HepG2 (cell line): Measurements from ENCODE around the gene NPBWR2. TPM values are rescaled to one million over a fixed set of nuclear protein-coding genes. Genes with fewer than 3 reads are reported as not detected.

Experiments
- BCL6 ChIP-seq: IDR thresholded peaks from 2 replicates; pipeline ENCODE4 v1.6.1; 2016; ENCODE audit warnings: missing genetic modification reagents, missing compliant biosample characterization
- GLI4 ChIP-seq: sonication (generic); formaldehyde crosslinking; IDR thresholded peaks from 2 replicates; pipeline ENCODE4 v1.5.1; 2020; ENCODE audit warnings: missing genetic modification reagents, mild to moderate bottlenecking, moderate library complexity, borderline replicate concordance
- GTF3A ChIP-seq: sonication (generic); formaldehyde crosslinking; conservative IDR thresholded peaks from 2 replicates; pipeline ENCODE4 v1.4.0; 2020; ENCODE audit warnings: mild to moderate bottlenecking, missing genetic modification reagents
- HES4 ChIP-seq: sonication (generic); formaldehyde crosslinking; IDR thresholded peaks from 2 replicates; pipeline ENCODE4 v1.9.0; 2021; ENCODE audit warnings: mild to moderate bottlenecking, missing genetic modification reagents, borderline replicate concordance
- KLF16 ChIP-seq, 2 experiments: sonication (generic) in 1 of 2; formaldehyde crosslinking in 1 of 2; IDR thresholded peaks; 2 replicates each; pipeline versions ENCODE4 v1.6.1 to v1.8.0; 2016 to 2023; ENCODE audit warnings: missing genetic modification reagents in 2 of 2, missing compliant biosample characterization in 1 of 2
- NCOR1 ChIP-seq: fragments of 200-600 bp; sonication (generic); IDR thresholded peaks from 2 replicates; pipeline ENCODE4 v1.7.0; 2017; ENCODE audit warnings: antibody characterized with exemption, low read length, borderline replicate concordance
- PCBP2 ChIP-seq: fragments of 200-400 bp; formaldehyde crosslinking; optimal IDR thresholded peaks from 2 replicates; pipeline ENCODE3; 2018; ENCODE audit warnings: low read length, low read depth; ENCODE audit not compliant: poor library complexity, severe bottlenecking
- SP4 ChIP-seq: sonication (generic); formaldehyde crosslinking; IDR thresholded peaks from 2 replicates; pipeline ENCODE4 v1.8.1; 2023; ENCODE audit warnings: mild to moderate bottlenecking, missing genetic modification reagents
- TFAP4 ChIP-seq: sonication (generic); IDR thresholded peaks from 2 replicates; pipeline ENCODE4 v1.6.1; 2016; ENCODE audit warnings: low read depth, borderline replicate concordance
- ZBTB7B ChIP-seq: sonication (generic); formaldehyde crosslinking; IDR thresholded peaks from 2 replicates; pipeline ENCODE4 v1.4.0; 2020; ENCODE audit warnings: missing genetic modification reagents
- ZFP82 ChIP-seq: sonication (generic); formaldehyde crosslinking; IDR thresholded peaks from 2 replicates; pipeline ENCODE4 v1.5.1; 2020; ENCODE audit warnings: mild to moderate bottlenecking, missing genetic modification reagents, borderline replicate concordance
- ZNF180 ChIP-seq: sonication (generic); formaldehyde crosslinking; IDR thresholded peaks from 2 replicates; pipeline ENCODE4 v1.4.0; 2020; ENCODE audit warnings: low read depth, missing genetic modification reagents, borderline replicate concordance
- ZNF432 ChIP-seq: sonication (generic); formaldehyde crosslinking; IDR thresholded peaks from 2 replicates; pipeline ENCODE4 v1.5.0; 2020; ENCODE audit warnings: missing genetic modification reagents, mild to moderate bottlenecking, borderline replicate concordance
- ZNF616 ChIP-seq: sonication (generic); formaldehyde crosslinking; IDR thresholded peaks from 2 replicates; pipeline ENCODE4 v1.5.0; 2020; ENCODE audit warnings: low read depth, mild to moderate bottlenecking, missing genetic modification reagents
- ZNF766 ChIP-seq: sonication (generic); formaldehyde crosslinking; IDR thresholded peaks from 2 replicates; pipeline ENCODE4 v1.5.0; 2020; ENCODE audit warnings: missing genetic modification reagents, borderline replicate concordance
- ZNF800 ChIP-seq: sonication (generic); formaldehyde crosslinking; IDR thresholded peaks from 2 replicates; pipeline ENCODE4 v1.4.0; 2020; ENCODE audit warnings: missing genetic modification reagents
- ZNF83 ChIP-seq: sonication (generic); formaldehyde crosslinking; IDR thresholded peaks from 2 replicates; pipeline ENCODE4 v1.4.0; 2020; ENCODE audit warnings: missing genetic modification reagents, mild to moderate bottlenecking, borderline replicate concordance
- ZNF891 ChIP-seq: sonication (generic); formaldehyde crosslinking; IDR thresholded peaks from 2 replicates; pipeline ENCODE4 v1.5.0; 2020; ENCODE audit warnings: mild to moderate bottlenecking, missing genetic modification reagents
- polyA plus RNA-seq, 8 experiments: library from polyadenylated mRNA; depleted of rRNA in 3 of 8; stranded (reverse) in 7 of 8; unstranded in 1 of 8; fragments of >200 nt; fragmentation: Illumina TruSeq in 4 of 8; extraction: Trizol in 4 of 8; gene quantifications; 2 replicates each; pipeline versions ENCODE4 v1.2.1 to v1.2.3, GENCODE V29; 2011 to 2016; ENCODE audit warnings: low read depth in 4 of 8, missing spikeins in 1 of 8, mixed read lengths in 1 of 8; ENCODE audit not compliant: insufficient read depth in 1 of 8
- total RNA-seq, 5 experiments: library from RNA; depleted of rRNA; stranded (reverse); fragments of >200 nt; fragmentation: Illumina TruSeq; extraction: Trizol; gene quantifications; 2 replicates each; pipeline ENCODE4 v1.2.3, GENCODE V29; 2016; ENCODE audit warnings: low read depth in 1 of 5
- TF ChIP-seq, protein P1 (sequence below): sonication (generic); formaldehyde crosslinking; IDR thresholded peaks from 2 replicates; pipeline ENCODE4 v1.4.0; 2020; ENCODE audit warnings: mild to moderate bottlenecking, missing genetic modification reagents
- TF ChIP-seq, protein P2 (sequence below): sonication (generic); formaldehyde crosslinking; IDR thresholded peaks from 2 replicates; pipeline ENCODE4 v1.4.0; 2020; ENCODE audit warnings: missing genetic modification reagents

Gene NPBWR2
- total and polyA plus RNA-seq, 2 of the 13 experiments (the other 11 are each of a cell fraction or from before 2014, with no cell fraction given), result not detected

- TF ChIP-seq, protein P1, sequence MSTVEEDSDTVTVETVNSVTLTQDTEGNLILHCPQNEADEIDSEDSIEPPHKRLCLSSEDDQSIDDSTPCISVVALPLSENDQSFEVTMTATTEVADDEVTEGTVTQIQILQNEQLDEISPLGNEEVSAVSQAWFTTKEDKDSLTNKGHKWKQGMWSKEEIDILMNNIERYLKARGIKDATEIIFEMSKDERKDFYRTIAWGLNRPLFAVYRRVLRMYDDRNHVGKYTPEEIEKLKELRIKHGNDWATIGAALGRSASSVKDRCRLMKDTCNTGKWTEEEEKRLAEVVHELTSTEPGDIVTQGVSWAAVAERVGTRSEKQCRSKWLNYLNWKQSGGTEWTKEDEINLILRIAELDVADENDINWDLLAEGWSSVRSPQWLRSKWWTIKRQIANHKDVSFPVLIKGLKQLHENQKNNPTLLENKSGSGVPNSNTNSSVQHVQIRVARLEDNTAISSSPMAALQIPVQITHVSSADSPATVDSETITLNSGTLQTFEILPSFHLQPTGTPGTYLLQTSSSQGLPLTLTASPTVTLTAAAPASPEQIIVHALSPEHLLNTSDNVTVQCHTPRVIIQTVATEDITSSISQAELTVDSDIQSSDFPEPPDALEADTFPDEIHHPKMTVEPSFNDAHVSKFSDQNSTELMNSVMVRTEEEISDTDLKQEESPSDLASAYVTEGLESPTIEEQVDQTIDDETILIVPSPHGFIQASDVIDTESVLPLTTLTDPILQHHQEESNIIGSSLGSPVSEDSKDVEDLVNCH, result no peak
- TF ChIP-seq, protein P2, sequence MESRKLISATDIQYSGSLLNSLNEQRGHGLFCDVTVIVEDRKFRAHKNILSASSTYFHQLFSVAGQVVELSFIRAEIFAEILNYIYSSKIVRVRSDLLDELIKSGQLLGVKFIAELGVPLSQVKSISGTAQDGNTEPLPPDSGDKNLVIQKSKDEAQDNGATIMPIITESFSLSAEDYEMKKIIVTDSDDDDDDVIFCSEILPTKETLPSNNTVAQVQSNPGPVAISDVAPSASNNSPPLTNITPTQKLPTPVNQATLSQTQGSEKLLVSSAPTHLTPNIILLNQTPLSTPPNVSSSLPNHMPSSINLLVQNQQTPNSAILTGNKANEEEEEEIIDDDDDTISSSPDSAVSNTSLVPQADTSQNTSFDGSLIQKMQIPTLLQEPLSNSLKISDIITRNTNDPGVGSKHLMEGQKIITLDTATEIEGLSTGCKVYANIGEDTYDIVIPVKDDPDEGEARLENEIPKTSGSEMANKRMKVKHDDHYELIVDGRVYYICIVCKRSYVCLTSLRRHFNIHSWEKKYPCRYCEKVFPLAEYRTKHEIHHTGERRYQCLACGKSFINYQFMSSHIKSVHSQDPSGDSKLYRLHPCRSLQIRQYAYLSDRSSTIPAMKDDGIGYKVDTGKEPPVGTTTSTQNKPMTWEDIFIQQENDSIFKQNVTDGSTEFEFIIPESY, result peak; percentile 74
- TF ChIP-seq GTF3A (CRISPR knock-in tag) (no peak), HES4 (CRISPR knock-in tag) (peak; percentile 30; the same call in 1 of the 2 replicates), ZFP82 (0 out of 2 replicates have a peak, but pooled peaks have one; percentile 98), BCL6 (CRISPR knock-in tag) (peak; percentile 53), PCBP2 (no peak), SP4 (CRISPR knock-in tag) (peak; percentile 97), ZNF766 (CRISPR knock-in tag) (peak; percentile 69), TFAP4 (peak; percentile 29; the same call in 1 of the 2 replicates), ZNF180 (CRISPR knock-in tag) (peak; percentile 86; the same call in 1 of the 2 replicates), ZNF616 (peak; percentile 76; the same call in 1 of the 2 replicates), ZNF891 (CRISPR knock-in tag) (peak; percentile 96; the same call in 1 of the 2 replicates), GLI4 (peak; percentile 89; the same call in 1 of the 2 replicates), ZNF800 (CRISPR knock-in tag) (peak; percentile 54; the same call in 1 of the 2 replicates), KLF16 (CRISPR knock-in tag; IDR thresholded peaks at IDR 0.05) (peak in 1 of 2 experiments; percentile 98; a peak in 3 of 4 replicates), ZNF432 (CRISPR knock-in tag) (no peak), ZNF83 (CRISPR knock-in tag) (peak; percentile 91), ZBTB7B (CRISPR knock-in tag) (peak; percentile 77), NCOR1 (no peak; the same call in 1 of the 2 replicates)
These were observed 44.6 kb downstream of the NPBWR2 start, which contains the start of gene TCEA2 (continued) for GRCh38 chr20:64062596-64063388.
